ENCODE results near the gene EXT2.

EXT2 gene

GRCh38 chr11:44112091-44112821 is 16.8 kb downstream of the EXT2 start:
- no peak overlapping the region for H3K4me3 ChIP-seq (ENCODE audit: low read depth, low read length)
- DNase-seq (ENCODE audit: low read depth) = no peak
- no peak for TF ChIP-seq CTCF (IDR thresholded peaks at IDR 0.05; ENCODE audit: low read depth, low read length, missing control alignments)

GRCh38 chr11:44113018-44113417 is 17.5 kb downstream of the EXT2 start:
- no peak for TF ChIP-seq CTCF (IDR thresholded peaks at IDR 0.05; ENCODE audit: low read depth, low read length, missing control alignments)
- DNase-seq (ENCODE audit: low read depth) = no peak
- H3K4me3 ChIP-seq (ENCODE audit: low read depth, low read length) = no peak overlapping the region

- no peak overlapping the region for H3K4me3 ChIP-seq (ENCODE audit: low read depth, low read length)
- no peak for DNase-seq (ENCODE audit: low read depth)
- no peak for TF ChIP-seq CTCF (IDR thresholded peaks at IDR 0.05; ENCODE audit: low read depth, low read length, missing control alignments)
These were observed 18.1 kb downstream of the EXT2 start for GRCh38 chr11:44113572-44113971.

GRCh38 chr11:44116234-44116830 is 20.9 kb downstream of the EXT2 start:
- no peak for TF ChIP-seq CTCF (IDR thresholded peaks at IDR 0.05; ENCODE audit: low read depth, low read length, missing control alignments)
- no peak for DNase-seq (ENCODE audit: low read depth)
- no peak overlapping the region for H3K4me3 ChIP-seq (ENCODE audit: low read depth, low read length)

GRCh38 chr11:44120169-44120568 is 24.7 kb downstream of the EXT2 start:
- no peak for TF ChIP-seq CTCF (IDR thresholded peaks at IDR 0.05; ENCODE audit: low read depth, low read length, missing control alignments)
- H3K4me3 ChIP-seq (ENCODE audit: low read depth, low read length) = no peak overlapping the region
- DNase-seq (ENCODE audit: low read depth) = no peak

- no peak for TF ChIP-seq CTCF (IDR thresholded peaks at IDR 0.05; ENCODE audit: low read depth, low read length, missing control alignments)
- DNase-seq (ENCODE audit: low read depth) = no peak
- no peak overlapping the region for H3K4me3 ChIP-seq (ENCODE audit: low read depth, low read length)
These were observed 30.1 kb downstream of the EXT2 start for GRCh38 chr11:44125598-44125997.

GRCh38 chr11:44126304-44126703 is 30.8 kb downstream of the EXT2 start:
- no peak overlapping the region for H3K4me3 ChIP-seq (ENCODE audit: low read depth, low read length)
- TF ChIP-seq CTCF (IDR thresholded peaks at IDR 0.05; ENCODE audit: low read depth, low read length, missing control alignments) = no peak
- DNase-seq (ENCODE audit: low read depth) = no peak

Measured in GM12864 (cell line).